Activated CD4-positive, alpha-beta T cell treated with anti-CD3 and anti-CD28 coated beads for 1 hour (primary cell): ENCODE data around the gene CCND2.

Experiments used
- DNase-seq: peaks from one replicate; pipeline ENCODE4 v3.0.0-alpha.2; 2020

Gene CCND2

GRCh38 chr12:4293299-4293965, 19.9 kb downstream of the CCND2 start:
- no peak for DNase-seq

- DNase-seq, result no peak
Measured at GRCh38 chr12:4293966-4294505, 20.5 kb downstream of the CCND2 start.

- no peak for DNase-seq
Measured at GRCh38 chr12:4296751-4297150, 23.2 kb downstream of the CCND2 start.

GRCh38 chr12:4297617-4298016, 24.1 kb downstream of the CCND2 start:
- no peak for DNase-seq

- no peak for DNase-seq
Measured at GRCh38 chr12:4300883-4301282, 27.3 kb downstream of the CCND2 start.

- DNase-seq, result no peak
Measured at GRCh38 chr12:4301932-4302501, 28.5 kb downstream of the CCND2 start.

- DNase-seq, result no peak
Measured at GRCh38 chr12:4302881-4303280, 29.3 kb downstream of the CCND2 start.

GRCh38 chr12:4303750-4304149, 30.2 kb downstream of the CCND2 start:
- DNase-seq, result no peak

GRCh38 chr12:4307593-4308333, 34.2 kb downstream of the CCND2 start:
- no peak for DNase-seq

GRCh38 chr12:4308334-4308950, 34.9 kb downstream of the CCND2 start:
- no peak for DNase-seq

GRCh38 chr12:4311776-4312175, 38.2 kb downstream of the CCND2 start:
- DNase-seq, result no peak

GRCh38 chr12:4312251-4312650, 38.7 kb downstream of the CCND2 start:
- no peak for DNase-seq

- DNase-seq, result no peak
Measured at GRCh38 chr12:4320497-4320852, 46.9 kb downstream of the CCND2 start.

GRCh38 chr12:4320853-4321701, 47.5 kb downstream of the CCND2 start, which contains the start of gene TIGAR:
TSS of gene TIGAR (plus strand) at chr12:4321213. CDS start at chr12:4321272, 59 bp downstream.
- peak; percentile 83 for DNase-seq

- DNase-seq, result no peak
Measured at GRCh38 chr12:4322726-4323125, 49.2 kb downstream of the CCND2 start.
